HepG2 (cell line): ENCODE measurements around the gene HOXD9. TPM values are rescaled to one million over a fixed set of nuclear protein-coding genes. Genes with fewer than 3 reads are reported as not detected.
A peak's percentile ranks its signal among the peaks of the same experiment; 100 is the strongest.

Source experiments
- ATAC-seq: fragments of 200-7000 bp; cut with Tn5 transposase; 3 replicates; pipeline ENCODE4 v1.9.1; 2020; ENCODE audit warnings: mild to moderate bottlenecking, moderate library complexity
- BruUV-seq: library from RNA; stranded (reverse); fragments of 400-500 nt; replicated peaks from 2 replicates; lab custom pipeline; 2021; lab: Mats Ljungman, UMichigan
- CTCF ChIA-PET: fragments of 300-600 bp; formaldehyde crosslinking; extraction: SDS; loops from one replicate; lab custom pipeline; 2021; ENCODE audit warnings: low total read pairs, inconsistent platforms, low intra/inter-chr PET ratio; lab: Yijun Ruan, JAX
- POLR2A ChIA-PET: fragments of 350-600 bp; sonication (Branson Sonifier 250); formaldehyde crosslinking; loops from one replicate; lab custom pipeline; 2020; ENCODE audit warnings: antibody characterized with exemption, inconsistent platforms; lab: Yijun Ruan, JAX
- DNase-seq: peaks from one replicate; pipeline ENCODE4 v3.0.0-alpha.2; 2015; ENCODE audit warnings: low spot score
- FAIRE-seq: peaks from 3 replicates; lab custom pipeline; 2011; peaks lifted over from hg19 to GRCh38; lab: Jason Lieb, UNC
- H2AFZ ChIP-seq: one replicate; pipeline ENCODE4 v1.6.1; 2011; ENCODE audit warnings: low read length, inconsistent platforms
- H3K27ac ChIP-seq: fragments of 300-600 bp; 3 replicates; pipeline ENCODE4 v1.8.0; 2011; ENCODE audit warnings: mixed run types, mild to moderate bottlenecking, mixed read lengths, low read length, inconsistent platforms; ENCODE audit not compliant: insufficient read depth; ENCODE audit errors: extremely low read length
- H3K27me3 ChIP-seq, 2 experiments: fragments of 200-600 bp in 1 of 2; 2 replicates in 1 of 2; 3 replicates in 1 of 2; pipeline versions ENCODE4 v1.6.0 to v1.8.0; 2011; ENCODE audit warnings: low read length in 2 of 2, mild to moderate bottlenecking in 2 of 2, moderate library complexity in 2 of 2, inconsistent platforms in 1 of 2; ENCODE audit not compliant: insufficient read depth in 2 of 2, control insufficient read depth in 1 of 2
- H3K36me3 ChIP-seq, 2 experiments: fragments of 200-600 bp in 1 of 2; replicated peaks in 1 of 2; 2 replicates in 1 of 2; 3 replicates in 1 of 2; pipeline versions ENCODE4 v1.5.1 to v1.8.0; 2011; ENCODE audit warnings: low read length in 2 of 2, inconsistent platforms in 1 of 2; ENCODE audit not compliant: insufficient read depth in 2 of 2, control insufficient read depth in 1 of 2
- H3K4me1 ChIP-seq: 2 replicates; pipeline ENCODE4 v1.5.1; 2012; ENCODE audit warnings: low read length, inconsistent platforms; ENCODE audit not compliant: insufficient read depth
- H3K4me2 ChIP-seq: 2 replicates; pipeline ENCODE4 v1.6.0; 2011; ENCODE audit warnings: low read depth, low read length, inconsistent platforms
- H3K4me3 ChIP-seq, 3 experiments: fragments of 200-600 bp in 1 of 3; sonication (generic), shearing (Covaris generic) in 1 of 3; replicated peaks in 1 of 3; 2 replicates each; pipeline ENCODE4 v1.5.1; 2011 to 2016; ENCODE audit warnings: low read length in 3 of 3, inconsistent platforms in 2 of 3, low read depth in 2 of 3, mild to moderate bottlenecking in 2 of 3, control low read depth in 1 of 3, mixed read lengths in 1 of 3; ENCODE audit not compliant: insufficient read depth in 1 of 3
- H3K79me2 ChIP-seq: one replicate; pipeline ENCODE4 v1.6.1; 2011; ENCODE audit warnings: low read length, inconsistent platforms; ENCODE audit not compliant: insufficient read depth
- H3K9ac ChIP-seq: 2 replicates; pipeline ENCODE4 v1.6.0; 2011; ENCODE audit warnings: mild to moderate bottlenecking, low read depth, low read length, inconsistent platforms; ENCODE audit not compliant: insufficient read depth
- H3K9me3 ChIP-seq: 2 replicates; pipeline ENCODE4 v1.5.1; 2012; ENCODE audit warnings: mild to moderate bottlenecking, low read length
- H4K20me1 ChIP-seq: 2 replicates; pipeline ENCODE4 v1.6.0; 2011; ENCODE audit warnings: inconsistent platforms, mild to moderate bottlenecking, low read length, moderate library complexity; ENCODE audit not compliant: insufficient read depth
- BCL6 ChIP-seq: IDR thresholded peaks from 2 replicates; pipeline ENCODE4 v1.6.1; 2016; ENCODE audit warnings: missing genetic modification reagents, missing compliant biosample characterization
- RARG ChIP-seq: sonication (generic); formaldehyde crosslinking; IDR thresholded peaks from 2 replicates; pipeline ENCODE4 v1.4.0; 2020; ENCODE audit warnings: low read depth, mild to moderate bottlenecking, missing genetic modification reagents
- REL ChIP-seq: sonication (generic); formaldehyde crosslinking; conservative IDR thresholded peaks from 2 replicates; pipeline ENCODE4 v1.8.0; 2022; ENCODE audit warnings: mild to moderate bottlenecking, missing genetic modification reagents, moderate library complexity
- ZBTB8A ChIP-seq: sonication (generic); formaldehyde crosslinking; IDR thresholded peaks from 2 replicates; pipeline ENCODE4 v1.4.0; 2020; ENCODE audit warnings: mild to moderate bottlenecking, low read depth, missing genetic modification reagents, borderline replicate concordance
- ZNF512 ChIP-seq: sonication (generic); formaldehyde crosslinking; IDR thresholded peaks from 2 replicates; pipeline ENCODE4 v1.4.0; 2020; ENCODE audit warnings: mild to moderate bottlenecking, missing genetic modification reagents
- ZNF841 ChIP-seq: sonication (generic); formaldehyde crosslinking; IDR thresholded peaks from 2 replicates; pipeline ENCODE4 v1.8.1; 2023; ENCODE audit warnings: missing genetic modification reagents, borderline replicate concordance
- WGBS: methylation state at CpG from one replicate; pipeline ENCODE4 v1.1.6; 2017; ENCODE audit warnings: low lambda C conversion rate; 5-methylcytosine and 5-hydroxymethylcytosine counted together
- in situ Hi-C: cut with HindIII; loops from 2 replicates; pipeline ENCODE4 v1.10.0; 2017; ENCODE audit warnings: low pct_unique_long_range_greater_than_20kb; ENCODE audit not compliant: extremely low pct_ligation_motif_present
- intact Hi-C: fragments of 100-400 bp; cut with micrococcal nuclease; formaldehyde crosslinking; loops from one replicate; pipeline ENCODE4 v1.10.0; 2022; ENCODE audit not compliant: unreplicated experiment
- polyA plus RNA-seq, 8 experiments: library from polyadenylated mRNA; depleted of rRNA in 3 of 8; stranded (reverse) in 7 of 8; unstranded in 1 of 8; fragments of >200 nt; fragmentation: Illumina TruSeq in 4 of 8; extraction: Trizol in 4 of 8; gene quantifications; 2 replicates each; pipeline versions ENCODE4 v1.2.1 to v1.2.3, GENCODE V29; 2011 to 2016; ENCODE audit warnings: low read depth in 4 of 8, missing spikeins in 1 of 8, mixed read lengths in 1 of 8; ENCODE audit not compliant: insufficient read depth in 1 of 8
- total RNA-seq, 5 experiments: library from RNA; depleted of rRNA; stranded (reverse); fragments of >200 nt; fragmentation: Illumina TruSeq; extraction: Trizol; gene quantifications; 2 replicates each; pipeline ENCODE4 v1.2.3, GENCODE V29; 2016; ENCODE audit warnings: low read depth in 1 of 5
- TF ChIP-seq, protein P1 (sequence below): sonication (generic); formaldehyde crosslinking; IDR thresholded peaks from 2 replicates; pipeline ENCODE4 v1.4.0; 2020; ENCODE audit warnings: missing genetic modification reagents

The HOXD9 gene
- total and polyA plus RNA-seq, 2 of the 13 experiments (the other 11 are each of a cell fraction or from before 2014, with no cell fraction given), result not detected

GRCh38 chr2:176138923-176139660 lies 16.6 kb downstream of the HOXD9 start (continued):
- TF ChIP-seq ZNF841 (CRISPR knock-in tag) (no peak), RARG (CRISPR knock-in tag) (no peak)

DNA sequence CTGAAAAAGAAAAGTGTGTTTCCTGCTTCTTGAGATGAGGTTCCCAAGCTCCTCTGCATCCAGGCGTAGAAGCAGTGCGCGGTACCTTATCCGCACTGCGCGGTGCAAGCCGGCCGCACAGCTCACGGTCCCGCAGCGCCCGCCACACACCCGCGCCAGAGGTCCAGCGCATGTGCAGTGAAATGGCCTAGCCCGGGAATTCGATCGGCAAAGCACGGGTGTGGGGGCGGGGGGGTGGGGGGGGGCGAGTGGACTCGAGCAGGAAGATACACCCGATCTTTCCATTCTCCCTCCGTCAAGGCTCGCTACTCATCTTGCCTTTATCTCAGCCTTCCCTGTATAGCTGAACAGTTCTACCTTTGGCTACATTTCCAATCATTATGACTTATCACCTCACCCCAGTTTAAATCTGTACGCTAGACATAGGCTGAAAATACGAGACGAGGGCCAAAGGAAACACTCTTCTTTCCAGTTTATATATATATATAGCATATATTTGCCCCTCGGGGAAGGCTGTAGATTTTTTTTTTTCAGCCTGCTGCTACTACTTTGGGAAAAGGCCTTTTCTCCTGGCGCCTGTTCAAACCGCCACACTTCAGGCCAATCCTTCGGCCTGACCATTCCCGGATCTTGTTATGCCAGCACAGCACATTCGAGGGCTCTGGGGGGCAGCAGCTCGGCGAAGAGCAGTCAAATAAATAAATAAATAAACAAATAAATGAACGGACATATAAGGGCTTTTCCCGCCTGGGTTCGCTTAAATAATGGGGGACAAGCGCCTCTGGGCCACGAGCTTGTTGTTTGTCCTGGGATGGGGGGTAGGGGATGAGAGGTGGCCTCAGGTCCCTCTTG lies 17.4 kb downstream of the HOXD9 start:
- ATAC-seq, result no peak
- intact Hi-C loops (loop anchor here (1.0 to 5.0 kb wide), 4 partner anchors 245 to 497 kb away; no protein-coding TSS in a partner anchor), in situ Hi-C loops (loop anchor here (5.0 kb wide), 1 partner anchor 317 kb away; no protein-coding TSS in a partner anchor)
- BruUV-seq, result no TSS peak
- 70% methylated on average over 41 of the region's 41 CpGs for WGBS
- peaks cover 11% of the 10 kb centered on the region for H3K4me1 ChIP-seq
- H3K36me3 ChIP-seq, result no peaks in the 10 kb centered on the region
- TF ChIP-seq ZNF512 (CRISPR knock-in tag) (no peak), BCL6 (no peak), REL (CRISPR knock-in tag) (no peak), ZBTB8A (no peak)
- TF ChIP-seq, protein P1, sequence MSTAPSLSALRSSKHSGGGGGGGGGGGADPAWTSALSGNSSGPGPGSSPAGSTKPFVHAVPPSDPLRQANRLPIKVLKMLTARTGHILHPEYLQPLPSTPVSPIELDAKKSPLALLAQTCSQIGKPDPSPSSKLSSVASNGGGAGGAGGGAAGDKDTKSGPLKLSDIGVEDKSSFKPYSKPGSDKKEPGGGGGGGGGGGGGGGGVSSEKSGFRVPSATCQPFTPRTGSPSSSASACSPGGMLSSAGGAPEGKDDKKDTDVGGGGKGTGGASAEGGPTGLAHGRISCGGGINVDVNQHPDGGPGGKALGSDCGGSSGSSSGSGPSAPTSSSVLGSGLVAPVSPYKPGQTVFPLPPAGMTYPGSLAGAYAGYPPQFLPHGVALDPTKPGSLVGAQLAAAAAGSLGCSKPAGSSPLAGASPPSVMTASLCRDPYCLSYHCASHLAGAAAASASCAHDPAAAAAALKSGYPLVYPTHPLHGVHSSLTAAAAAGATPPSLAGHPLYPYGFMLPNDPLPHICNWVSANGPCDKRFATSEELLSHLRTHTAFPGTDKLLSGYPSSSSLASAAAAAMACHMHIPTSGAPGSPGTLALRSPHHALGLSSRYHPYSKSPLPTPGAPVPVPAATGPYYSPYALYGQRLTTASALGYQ, result 0 out of 2 replicates have a peak, but pooled peaks have one; percentile 33
- H3K4me2 ChIP-seq, result peak overlapping the region; percentile 83
- ChIA-PET POLR2A (interaction anchor here (1.4 kb wide), 1 partner anchor 315 kb away, joined by 3 read pairs; no protein-coding TSS in a partner anchor), CTCF (interaction anchor here (1.1 to 2.5 kb wide), 5 partner anchors 13 to 499 kb away, joined by 4 to 83 read pairs (median 13); no protein-coding TSS in a partner anchor)
- DNase-seq, result no peak
- no peak overlapping the region for H2AFZ ChIP-seq
- H3K27me3 ChIP-seq, result peaks cover 7 to 87% of the 10 kb centered on the region in 2 experiments; a peak in 4 of 5 replicates
- no peaks in the 10 kb centered on the region for H4K20me1 ChIP-seq
- no peak for FAIRE-seq
- H3K79me2 ChIP-seq, result no peaks in the 10 kb centered on the region
- no peak overlapping the region for H3K27ac ChIP-seq
- H3K9me3 ChIP-seq, result no peaks in the 10 kb centered on the region
- H3K9ac ChIP-seq, result no peak overlapping the region
- peak overlapping the region in 1 of 3 experiments; percentile 75; a peak in 3 of 6 replicates for H3K4me3 ChIP-seq
